HG03442 (cell line): Measurements from ENCODE around the gene SERPINE1.

ENCODE experiments used
- ATAC-seq: cut with Tn5 transposase; IDR thresholded peaks from one replicate; pipeline ENCODE4 v1.9.1; 2021; ENCODE audit warnings: mild to moderate bottlenecking, moderate library complexity; ENCODE audit not compliant: unreplicated experiment

Gene SERPINE1

DNA sequence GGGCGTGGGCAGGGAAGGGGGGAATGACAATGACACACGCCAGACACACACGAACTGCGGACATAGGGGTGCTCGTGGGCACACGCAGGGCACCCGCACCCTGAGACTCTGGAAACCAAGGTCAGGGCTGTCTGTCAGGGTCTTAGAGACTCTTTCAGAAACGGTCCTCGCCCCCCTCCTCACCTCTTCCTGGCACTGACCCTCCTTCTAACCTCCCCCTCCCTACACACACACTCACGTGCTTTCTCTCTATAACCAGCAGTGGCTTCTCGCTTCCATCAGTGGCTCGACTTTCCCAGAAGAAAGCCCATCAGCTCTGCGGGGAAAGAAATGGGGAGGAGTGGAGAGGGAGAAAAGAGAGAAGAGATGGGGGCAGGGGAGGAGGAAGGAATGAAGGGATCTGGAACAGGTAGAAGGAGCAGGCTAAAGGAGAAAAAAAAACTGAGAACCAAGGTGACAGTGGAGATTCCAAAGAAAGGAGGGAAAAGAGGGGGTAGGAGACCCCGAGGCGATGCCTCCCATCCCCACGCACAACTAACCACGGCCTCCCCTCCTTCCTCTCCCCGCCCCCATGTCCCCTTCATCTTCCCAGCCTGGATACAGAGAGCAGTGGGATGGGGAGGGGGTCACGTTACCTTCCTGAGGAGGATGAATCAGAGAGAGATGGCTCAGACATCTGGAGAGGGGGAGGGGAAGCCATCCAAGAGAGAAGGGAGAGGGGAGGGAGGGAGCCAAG lies 40.2 kb downstream of the SERPINE1 start:
- ATAC-seq = no peak

DNA sequence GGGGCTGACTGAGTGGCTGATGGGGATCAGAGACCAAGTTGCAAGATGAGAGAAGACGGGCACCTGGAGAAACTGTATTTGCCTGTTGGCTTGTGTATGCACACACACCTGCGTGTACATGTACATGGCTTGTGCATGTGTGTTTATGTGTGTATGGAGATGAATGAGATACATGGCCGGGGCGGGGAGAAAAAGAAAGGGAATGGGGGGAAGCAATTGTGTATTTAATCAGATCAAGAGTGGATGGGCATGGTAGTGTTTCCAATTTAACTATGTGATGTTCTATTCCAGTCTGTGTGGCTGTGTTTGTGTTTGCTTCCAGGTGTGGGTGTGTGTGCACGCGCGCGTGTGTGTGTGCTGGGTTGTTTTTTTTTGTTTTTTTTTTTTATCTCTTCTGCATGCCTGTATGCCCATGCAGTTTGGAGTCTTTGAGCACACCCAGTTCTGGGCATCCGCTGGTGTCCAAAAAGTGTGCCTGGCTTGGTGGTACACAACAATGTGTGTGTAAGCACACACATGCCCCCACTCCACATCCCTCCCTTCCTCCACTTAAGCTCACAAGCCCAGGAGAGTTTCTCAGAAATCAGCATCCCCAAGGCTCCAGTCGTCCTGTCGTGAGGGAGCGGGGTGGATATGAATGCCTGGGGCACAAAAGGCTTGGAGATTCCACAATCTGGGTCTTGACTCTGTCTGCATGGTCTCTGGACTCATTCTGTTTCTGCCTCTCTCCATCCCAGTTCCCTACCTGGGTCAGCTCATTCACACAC lies 40.9 kb downstream of the SERPINE1 start:
- ATAC-seq = no peak

DNA sequence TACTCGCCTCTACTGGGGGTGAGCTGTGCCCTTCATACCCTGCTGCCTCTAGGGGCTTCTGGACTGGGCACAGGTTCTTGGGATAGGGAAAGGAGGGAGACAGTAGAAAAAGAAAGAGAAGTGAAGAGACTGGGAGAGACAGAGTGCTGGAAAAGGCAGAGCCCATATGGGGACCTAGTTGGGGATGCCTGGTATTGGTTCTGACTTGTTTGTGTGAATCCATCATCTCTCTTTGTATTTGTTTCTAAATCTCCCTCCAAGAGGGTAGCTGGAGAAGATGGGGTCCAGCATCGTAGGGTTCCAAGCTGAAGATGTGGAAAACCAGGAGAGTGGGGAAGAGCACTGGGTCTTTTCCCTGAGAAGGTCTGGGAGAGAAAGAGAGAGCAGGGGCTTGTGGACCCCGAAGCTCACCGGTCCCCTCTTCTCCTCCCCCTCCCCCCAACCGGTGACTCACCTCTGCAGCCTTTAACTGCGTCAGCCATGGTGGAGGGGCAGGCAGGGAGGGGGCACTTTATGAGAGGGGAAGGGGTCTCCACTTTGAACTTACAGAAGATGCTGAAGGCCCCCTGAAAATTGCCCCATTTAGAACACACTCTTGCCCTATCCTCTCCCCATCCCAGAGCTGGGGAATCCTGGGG lies 41.6 kb downstream of the SERPINE1 start:
- no peak for ATAC-seq

DNA sequence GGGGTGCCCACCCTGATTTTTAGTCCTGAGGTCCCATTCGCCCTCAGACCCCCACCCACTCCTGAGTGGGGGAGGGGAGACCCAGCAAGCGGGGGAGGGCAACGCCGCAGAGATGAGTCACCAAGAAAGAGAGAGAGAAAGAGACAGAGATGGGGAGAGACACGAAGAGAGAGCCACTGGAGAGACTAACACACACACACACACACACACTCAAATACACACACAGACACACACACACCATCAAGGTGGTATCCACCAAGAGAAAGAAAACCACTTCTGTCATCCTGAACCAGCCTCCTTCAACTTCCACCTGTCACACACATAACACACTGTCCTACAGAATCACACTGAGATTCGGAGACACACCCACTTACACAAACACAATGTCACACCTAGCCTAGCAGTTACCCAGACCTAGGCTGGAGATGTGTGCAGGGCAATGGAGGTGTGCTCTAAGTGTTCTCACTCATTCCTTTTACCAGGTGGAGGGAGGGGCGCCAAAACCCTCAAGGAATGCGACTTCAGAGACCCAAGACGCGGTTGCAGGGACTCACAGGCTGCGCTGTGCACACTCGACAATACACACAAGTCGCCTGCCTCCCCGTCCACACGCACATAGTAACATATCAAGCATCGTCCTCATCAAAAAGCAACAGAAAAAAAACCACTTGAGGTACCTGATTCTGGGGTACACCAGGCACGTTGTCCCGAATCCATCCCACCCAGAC lies 42.4 kb downstream of the SERPINE1 start:
- ATAC-seq = no peak

DNA sequence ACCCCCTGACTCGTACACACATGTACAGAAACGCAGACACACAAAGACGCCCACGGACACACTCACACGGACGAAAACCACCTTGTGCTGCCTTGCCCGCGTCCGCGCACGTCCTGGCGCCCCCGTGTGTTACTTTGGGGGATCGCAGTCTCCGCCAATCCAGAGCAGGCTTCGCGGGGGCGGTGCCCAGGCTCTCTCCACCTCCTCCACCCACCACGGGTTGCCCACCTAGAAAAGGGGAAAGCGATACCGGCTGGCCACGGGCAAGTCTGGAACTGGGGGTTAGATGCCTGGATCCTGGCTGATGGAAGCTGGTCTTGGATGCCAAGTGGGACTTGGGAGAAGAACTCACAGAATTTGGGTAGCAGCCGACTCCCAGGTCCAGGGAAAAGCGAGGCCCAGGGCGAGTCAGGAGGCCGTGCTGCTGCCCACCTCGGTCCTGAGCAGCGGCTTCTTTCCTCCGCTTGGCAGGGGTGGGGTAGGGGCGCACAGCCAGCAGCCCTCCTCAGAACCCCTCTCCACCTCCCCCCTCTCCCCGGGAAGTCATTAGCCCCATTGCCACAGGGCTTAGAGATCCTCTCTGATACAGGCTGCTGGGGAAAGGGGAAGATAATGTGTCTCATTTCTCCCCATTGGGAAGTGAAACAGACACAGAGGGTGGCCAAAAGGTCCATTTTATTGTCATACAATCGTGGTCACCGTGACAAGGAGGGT lies 43.1 kb downstream of the SERPINE1 start:
- no peak for ATAC-seq

DNA sequence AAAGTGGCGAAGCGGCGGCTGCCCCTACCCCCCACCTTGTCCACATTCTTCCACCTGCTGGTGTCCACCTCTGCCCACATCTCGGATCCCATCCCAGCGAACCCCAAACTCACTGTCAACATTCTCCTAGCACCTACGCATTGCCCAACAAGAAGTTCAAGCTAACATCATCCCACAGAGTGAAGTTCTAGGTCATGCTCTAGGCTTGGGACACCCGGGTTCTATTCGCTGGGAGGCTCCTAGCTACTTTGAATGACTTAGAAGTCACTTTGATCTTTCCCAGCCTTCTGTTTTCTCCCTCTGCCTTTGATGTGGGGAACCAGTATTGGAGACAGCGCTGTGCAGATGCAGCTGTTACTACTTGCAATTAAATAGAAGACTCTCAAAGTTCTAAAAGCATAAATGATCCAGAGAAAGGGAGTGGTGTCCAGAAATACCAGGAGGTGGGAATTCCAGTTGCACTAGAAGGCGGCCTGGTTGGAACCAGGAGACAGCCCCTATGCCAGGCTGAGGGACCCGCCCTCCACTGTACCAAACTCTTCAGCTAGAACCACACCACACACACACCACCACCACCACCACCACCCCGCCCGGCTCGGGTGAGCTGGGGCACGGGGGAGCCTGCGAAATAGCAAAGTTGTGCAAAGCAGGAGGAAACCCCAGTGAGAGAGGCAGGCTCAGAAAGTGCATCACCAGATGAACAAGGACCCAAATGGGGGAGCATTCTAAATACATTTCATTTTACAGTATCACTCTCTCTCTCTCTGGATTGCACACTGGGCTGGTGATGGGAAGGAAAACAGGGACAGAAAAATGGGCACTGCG lies 43.9 kb downstream of the SERPINE1 start:
- no peak for ATAC-seq

DNA sequence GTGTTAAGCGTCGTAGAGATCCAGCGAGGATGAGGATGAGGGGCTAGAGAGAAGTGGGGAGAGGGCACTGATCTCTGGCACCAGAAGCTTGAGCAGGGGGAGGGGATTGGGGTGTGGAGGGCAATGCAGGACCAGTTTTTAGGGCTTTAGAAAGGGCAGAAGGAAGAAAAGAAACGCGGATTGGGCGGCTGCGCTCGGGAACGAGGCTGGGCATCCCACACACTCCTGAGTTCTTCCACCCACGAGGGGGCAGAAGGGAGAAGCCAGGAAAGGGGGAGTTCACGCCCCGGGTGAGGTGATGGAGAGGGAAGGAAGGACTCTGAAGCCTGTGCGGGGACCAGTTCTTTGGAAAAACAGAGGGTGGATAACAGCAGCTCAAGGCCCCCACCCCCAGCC lies 44.5 kb downstream of the SERPINE1 start:
- no peak for ATAC-seq

DNA sequence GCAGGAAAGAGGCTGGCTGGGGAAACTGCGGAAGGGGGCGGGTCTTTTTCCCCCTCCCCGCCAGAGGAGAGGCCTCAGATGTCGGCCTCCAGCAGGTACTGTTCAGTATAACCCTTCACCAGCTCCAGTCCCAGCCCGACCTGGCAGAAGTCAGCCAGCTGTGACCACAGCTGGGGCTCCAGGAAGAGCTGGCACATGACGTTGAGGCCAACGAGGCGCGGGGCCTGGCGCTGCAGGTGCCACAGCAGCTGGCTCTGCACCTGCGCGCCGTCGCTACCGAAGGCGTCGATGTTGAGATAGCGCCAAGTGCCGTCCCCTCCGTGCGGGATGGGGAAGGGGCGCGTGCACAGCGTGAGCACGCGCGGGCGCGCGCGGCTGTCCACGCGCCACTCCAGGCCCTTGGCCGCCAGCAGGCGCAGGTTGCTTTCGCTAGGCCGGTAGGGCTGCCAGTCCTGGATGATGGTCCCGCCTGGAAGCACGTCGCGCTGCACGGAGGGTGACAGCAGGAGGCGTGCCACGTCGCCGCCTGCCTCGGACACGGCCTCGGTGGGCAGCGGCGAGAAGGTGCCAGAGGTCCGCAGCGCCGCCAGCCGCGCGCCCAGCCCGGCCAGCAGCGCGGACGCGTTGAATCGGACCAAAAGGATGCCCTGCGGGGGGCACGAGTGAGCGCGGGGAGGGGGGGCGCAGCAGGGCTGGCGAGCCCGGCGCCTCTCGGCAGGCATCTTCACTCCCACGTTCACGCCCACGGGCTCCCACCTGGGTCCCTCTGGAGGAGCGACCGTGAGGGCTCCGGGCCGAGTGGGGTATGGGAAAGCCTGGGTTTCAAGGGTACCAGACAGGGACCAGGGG lies 45.3 kb downstream of the SERPINE1 start:
- ATAC-seq = no peak

DNA sequence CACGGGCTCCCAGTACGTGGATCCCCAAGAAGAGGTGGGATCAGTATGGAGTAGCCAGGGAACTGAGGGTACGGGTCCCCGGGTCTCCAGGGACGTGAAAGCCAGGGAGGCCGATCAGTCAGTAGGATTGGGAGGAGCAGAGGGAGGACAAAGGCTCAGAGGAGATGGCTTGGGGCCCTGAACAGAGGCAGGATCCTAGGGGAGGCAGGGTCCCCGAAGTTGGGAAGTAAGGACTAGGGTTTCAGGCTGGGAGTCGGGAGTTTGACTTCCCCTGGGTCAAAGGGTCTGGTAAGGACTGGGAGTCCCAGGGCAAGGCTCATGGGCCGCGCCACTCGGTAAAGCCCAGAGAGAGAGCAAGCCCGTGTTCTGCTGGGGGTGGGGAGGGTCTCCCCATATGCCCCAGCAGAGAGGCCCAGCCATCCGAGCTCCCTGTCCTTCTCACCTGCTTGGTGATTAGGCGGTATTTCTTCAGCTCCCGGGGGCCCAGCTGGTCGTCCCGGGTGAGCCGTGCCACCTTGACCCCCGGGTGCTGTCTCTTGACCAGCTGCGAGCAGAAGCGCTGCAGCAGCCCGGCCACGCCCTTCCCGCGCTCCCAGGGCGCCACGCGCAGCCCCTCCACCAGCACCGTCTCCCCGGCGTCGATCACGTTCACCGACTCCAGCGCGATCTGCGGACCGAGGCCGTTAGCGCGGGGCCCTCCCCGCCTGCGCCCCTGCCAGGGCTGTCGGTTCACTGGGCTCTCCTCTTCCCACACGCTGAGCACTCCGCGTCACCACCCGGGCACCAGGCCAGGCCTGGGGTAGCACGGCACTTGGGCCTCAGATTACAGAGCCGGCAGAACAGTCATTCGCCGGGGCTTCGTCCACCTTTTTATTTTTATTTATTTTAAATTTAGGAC lies 46.2 kb downstream of the SERPINE1 start:
- no peak for ATAC-seq

DNA sequence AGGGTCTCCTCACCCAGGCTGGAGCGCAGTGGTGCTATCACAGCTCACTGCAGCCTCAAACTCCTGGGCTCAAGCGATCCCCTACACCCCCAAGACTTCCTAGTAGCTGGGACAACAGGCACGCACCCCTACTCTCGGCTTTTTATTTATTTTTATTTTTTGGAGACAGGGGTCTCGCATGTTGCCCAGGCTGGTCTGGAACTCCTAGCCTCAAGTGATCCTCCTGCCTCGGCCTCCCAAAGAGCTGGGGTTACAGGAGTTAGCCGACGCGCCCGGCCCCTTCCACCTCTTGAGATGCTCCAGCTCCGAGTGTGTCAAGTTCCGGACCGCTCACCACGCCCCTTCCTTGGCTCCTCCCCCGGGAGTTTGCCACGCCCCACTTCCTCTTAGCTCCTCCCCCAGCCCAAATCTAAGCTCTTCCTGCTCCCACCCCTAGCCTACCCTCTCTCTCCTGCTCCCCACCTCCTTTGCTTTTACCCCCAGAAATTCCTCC lies 46.9 kb downstream of the SERPINE1 start:
- no peak for ATAC-seq

DNA sequence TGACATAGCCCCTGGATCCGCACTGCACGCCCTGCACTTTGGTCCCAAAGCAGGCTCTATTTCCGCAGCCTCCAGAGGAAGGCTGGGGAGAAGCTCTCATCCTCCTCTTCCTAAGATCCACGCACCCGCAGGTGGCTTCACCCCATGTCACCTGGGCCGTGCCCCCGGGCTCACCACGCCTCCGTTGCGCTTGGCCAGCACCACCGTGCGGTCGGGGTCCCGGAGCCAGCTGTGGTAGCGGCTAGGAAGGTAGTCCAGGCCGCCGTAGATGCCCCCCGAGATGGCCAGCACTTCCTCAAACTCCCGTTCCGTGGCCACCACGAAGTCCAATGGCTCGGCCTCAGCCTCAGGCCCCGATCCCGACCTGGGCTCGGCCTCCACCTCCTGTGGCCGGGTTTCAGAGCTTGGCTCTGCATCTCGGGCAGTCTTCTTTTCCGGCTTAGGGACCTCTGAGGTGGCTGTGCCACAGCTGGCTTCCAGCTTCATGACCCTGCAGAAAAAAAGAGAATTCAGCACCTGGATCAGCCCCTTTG lies 47.5 kb downstream of the SERPINE1 start:
- ATAC-seq = no peak

DNA sequence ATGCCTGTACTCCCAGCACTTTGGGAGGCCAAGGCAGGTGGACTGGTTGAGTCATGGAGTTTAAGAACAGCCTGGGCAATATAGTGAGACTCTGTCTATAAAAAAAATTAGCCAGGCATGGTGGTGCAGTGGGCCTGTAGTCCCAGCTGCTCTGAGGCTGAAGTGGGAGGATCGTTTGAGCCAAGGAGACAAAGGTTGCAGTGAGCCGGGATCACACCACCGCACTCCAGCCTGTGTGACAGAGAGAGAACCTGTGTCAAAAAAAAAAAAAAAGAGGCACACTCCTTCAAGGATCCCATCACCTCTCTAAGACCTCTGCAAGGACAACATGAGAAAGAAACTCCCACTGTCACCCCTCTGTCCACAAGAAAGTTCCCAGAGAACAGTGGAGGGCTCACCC lies 48.8 kb downstream of the SERPINE1 start:
- ATAC-seq = no peak

DNA sequence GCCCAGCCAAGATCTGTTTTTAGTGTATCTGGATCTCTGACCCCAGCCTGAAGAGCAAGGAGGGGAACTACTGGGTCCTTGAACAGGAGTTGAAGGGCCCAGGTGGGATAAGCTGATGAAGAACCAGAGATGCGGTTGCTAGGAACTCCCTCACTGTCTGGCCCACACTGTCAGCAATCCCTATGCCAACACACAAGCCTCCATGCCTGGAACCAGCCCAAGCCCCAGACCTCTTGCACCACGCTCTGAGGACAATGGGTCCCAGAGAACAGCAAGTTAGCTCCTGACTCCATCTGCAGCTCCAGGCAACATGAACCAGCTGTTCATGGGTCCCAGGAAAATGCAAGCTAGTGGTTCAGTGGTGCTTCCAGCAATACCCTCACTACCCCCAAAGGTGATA lies 50.7 kb downstream of the SERPINE1 start:
- no peak for ATAC-seq

DNA sequence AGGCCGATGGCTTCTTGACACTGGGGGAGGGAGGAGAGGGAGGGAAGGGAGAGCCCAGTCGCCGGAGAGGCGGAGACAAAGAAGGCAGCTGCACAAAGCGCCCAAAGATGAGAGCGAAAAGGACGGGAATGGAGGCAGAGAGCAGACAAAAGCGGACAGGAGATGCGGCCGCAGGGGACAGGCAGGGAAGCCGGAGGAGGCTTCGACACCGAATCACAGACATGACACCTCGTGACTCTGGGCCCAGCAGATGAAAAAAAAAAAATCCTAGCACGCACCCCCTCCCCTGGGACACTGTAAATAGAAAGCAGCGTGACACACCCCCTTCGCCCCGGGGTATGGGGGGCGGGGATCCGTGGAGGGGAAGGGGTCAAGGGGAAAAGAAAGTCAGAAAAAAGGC lies 52.2 kb downstream of the SERPINE1 start:
- no peak for ATAC-seq

DNA sequence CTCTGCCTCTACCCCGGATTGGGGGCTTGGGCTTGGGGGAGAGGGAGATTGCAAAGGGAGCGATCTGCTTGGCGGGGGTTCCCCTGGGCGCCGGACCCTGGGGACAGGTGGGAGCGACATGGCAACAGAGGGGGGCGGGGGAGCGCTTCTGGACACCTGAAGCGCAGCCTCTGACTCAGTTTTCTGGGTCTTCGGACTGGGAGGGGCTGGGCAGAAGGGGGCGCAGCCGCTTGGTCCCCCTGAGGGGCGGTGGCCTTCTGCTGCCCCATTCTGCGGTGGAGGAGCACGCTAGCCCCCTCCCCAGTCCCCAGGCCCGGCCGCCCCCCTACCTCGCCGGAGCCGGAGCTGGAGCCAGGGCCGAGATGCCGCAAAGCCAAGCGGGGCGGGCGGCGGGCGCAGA lies 52.8 kb downstream of the SERPINE1 start:
- no peak for ATAC-seq

DNA sequence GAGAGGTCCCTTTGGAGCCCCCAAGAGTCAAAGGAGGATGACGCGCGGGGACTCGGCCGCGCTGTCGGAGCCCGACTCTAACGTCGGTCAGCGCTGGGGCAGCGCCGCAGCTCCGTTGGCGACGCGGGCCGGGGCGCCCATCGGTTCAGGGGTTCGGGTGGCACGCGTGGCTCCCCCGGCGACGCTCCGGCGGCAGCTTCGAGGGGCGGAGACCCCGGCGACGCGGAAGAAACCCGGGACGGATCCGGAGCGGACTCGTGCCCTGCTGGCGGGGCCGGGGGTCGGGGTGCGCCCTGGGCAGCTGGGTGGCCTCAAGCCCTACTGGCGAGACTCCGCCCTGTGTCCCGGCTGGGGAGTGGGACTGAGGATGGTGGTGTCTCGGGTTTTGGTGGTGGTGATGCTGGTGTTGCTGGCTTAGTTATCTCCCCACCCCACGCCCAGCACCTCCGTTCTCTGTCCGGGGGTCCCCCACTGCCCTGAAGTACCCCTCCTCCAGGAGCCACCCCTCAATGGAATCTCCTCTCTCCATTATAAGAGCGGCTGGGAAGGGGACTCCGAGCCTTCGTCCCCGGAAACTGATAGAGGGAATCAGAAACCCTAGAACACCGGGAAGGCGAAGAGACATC lies 53.3 kb downstream of the SERPINE1 start, which contains the start of gene NAT16:
Gene NAT16, minus strand, starts transcription at position 164 of the 626 bp plus-strand sequence. CDS start 5,486 bp downstream, outside the sequence.
- no peak for ATAC-seq
